ENCODE results near the gene PRPF19. TPM values are rescaled to one million over a fixed set of nuclear protein-coding genes. Genes with fewer than 3 reads are reported as not detected.
A peak's percentile ranks its signal among the peaks of the same experiment; 100 is the strongest.

PRPF19 gene
- total and polyA plus RNA-seq, 2 of the 4 experiments (the other 2 are of a cell fraction): 29.8 to 50.4 TPM

GRCh38 chr11:60855726-60856633, 50.4 kb downstream of the PRPF19 start, which contains the start of gene PTGDR2:
TSS of gene PTGDR2 (minus strand) at chr11:60855950. CDS start at chr11:60853722, 2,228 bp downstream.
- Histone ChIP-seq H3K4me2 (ENCODE audit: low read depth, low read length) (no peak within 1 kb of the TSS), H2BK120ac (ENCODE audit: low read depth, low read length) (no peak within 1 kb of the TSS), H3K27ac (ENCODE audit: insufficient read depth, low read length) (no peak within 1 kb of the TSS), H3K9me3 (ENCODE audit: control insufficient read depth, insufficient read depth, low read length) (no peaks in the 10 kb centered on the region), H4K91ac (ENCODE audit: insufficient read depth, low read depth, low read length) (no peak within 1 kb of the TSS), H3K9me1 (ENCODE audit: insufficient read depth, low read length) (peaks cover 2% of the 10 kb centered on the region; the same call in 1 of the 2 replicates), H3K14ac (replicated peaks; ENCODE audit: low read depth, low read length) (peak within 1 kb of the TSS; percentile 10; the same call in 1 of the 2 replicates), H3K79me1 (ENCODE audit: low read depth in 1 of 2, low read length in 2 of 2) (no peaks in the 10 kb centered on the region), H3K9ac (ENCODE audit: low read depth, low read length) (no peak within 1 kb of the TSS), H2BK5ac (ENCODE audit: low read depth, low read length, poor library complexity, severe bottlenecking) (no peak within 1 kb of the TSS), H3K4ac (ENCODE audit: low read depth, low read length) (no peak within 1 kb of the TSS), H3K36me3 (ENCODE audit: control insufficient read depth, insufficient read depth, low read length) (peaks cover 8% of the 10 kb centered on the region), H2AK5ac (ENCODE audit: low read depth, low read length) (no peak within 1 kb of the TSS), H3K4me3 (ENCODE audit: insufficient read depth, low read depth, low read length) (no peak within 1 kb of the TSS), H3K56ac (ENCODE audit: extremely low read depth, insufficient read depth, low read length) (no peak within 1 kb of the TSS), H4K8ac (ENCODE audit: low read depth in 2 of 2, low read length in 2 of 2) (no peak within 1 kb of the TSS), H4K5ac (ENCODE audit: low read depth, low read length) (no peak within 1 kb of the TSS), H2BK20ac (ENCODE audit: low read depth, low read length) (no peak within 1 kb of the TSS), H3K18ac (ENCODE audit: low read depth, low read length) (no peak within 1 kb of the TSS), H2BK15ac (ENCODE audit: low read depth, low read length) (no peak within 1 kb of the TSS; the same call in 2 of the 3 replicates), H2AFZ (replicated peaks; ENCODE audit: low read length, poor library complexity) (peak within 1 kb of the TSS; percentile 62), H3K4me1 (ENCODE audit: control insufficient read depth, insufficient read depth, low read length) (peaks cover 7% of the 10 kb centered on the region), H2AK9ac (replicated peaks; ENCODE audit: low read depth, low read length, poor library complexity) (no peak within 1 kb of the TSS), H3K27me3 (ENCODE audit: control insufficient read depth, insufficient read depth, low read length) (no peaks in the 10 kb centered on the region), H4K20me1 (ENCODE audit: insufficient read depth, low read length) (no peaks in the 10 kb centered on the region), H3K23ac (ENCODE audit: low read depth, low read length) (peak within 1 kb of the TSS; percentile 67; the same call in 1 of the 2 replicates)
- POLR2A ChIA-PET (ENCODE audit: unreplicated experiment): no interaction called here
- BruUV-seq (replicated peaks): no TSS peak
- CTCF ChIA-PET: interaction anchor here (0.6 to 1.4 kb wide), 3 partner anchors 12 to 32 kb away, joined by 3 to 4 read pairs (median 4); no protein-coding TSS in a partner anchor
- DNase-seq (no peak), ATAC-seq (ENCODE audit: low read depth) (peak; percentile 38)
- intact Hi-C loops (cut with micrococcal nuclease): no loop called here
- 40% methylated on average over 1 of the region's 14 CpGs; no CpG with 5 or more reads in 1 of the 2 experiments for WGBS, 2 experiments (ENCODE audit: extremely low coverage in 2 of 2, insufficient read length in 1 of 2)
- in situ Hi-C loops (cut with MboI; ENCODE audit: low sequenced_read_pairs): no loop called here
- TF ChIP-seq BHLHE40 (IDR thresholded peaks at IDR 0.05; ENCODE audit: low read depth, low read length): no peak
- no peak for TF ChIP-seq NFE2L2 (IDR thresholded peaks at IDR 0.05; ENCODE audit: low read depth, low read length)
- TF ChIP-seq USF2 (IDR thresholded peaks at IDR 0.05; ENCODE audit: low read depth, low read length): no peak
- no peak for TF ChIP-seq CHD1 (IDR thresholded peaks at IDR 0.05; ENCODE audit: low read depth, low read length)
- TF ChIP-seq POLR2A (IDR thresholded peaks at IDR 0.05; ENCODE audit: low read depth, low read length): no peak
- TF ChIP-seq, protein P1, sequence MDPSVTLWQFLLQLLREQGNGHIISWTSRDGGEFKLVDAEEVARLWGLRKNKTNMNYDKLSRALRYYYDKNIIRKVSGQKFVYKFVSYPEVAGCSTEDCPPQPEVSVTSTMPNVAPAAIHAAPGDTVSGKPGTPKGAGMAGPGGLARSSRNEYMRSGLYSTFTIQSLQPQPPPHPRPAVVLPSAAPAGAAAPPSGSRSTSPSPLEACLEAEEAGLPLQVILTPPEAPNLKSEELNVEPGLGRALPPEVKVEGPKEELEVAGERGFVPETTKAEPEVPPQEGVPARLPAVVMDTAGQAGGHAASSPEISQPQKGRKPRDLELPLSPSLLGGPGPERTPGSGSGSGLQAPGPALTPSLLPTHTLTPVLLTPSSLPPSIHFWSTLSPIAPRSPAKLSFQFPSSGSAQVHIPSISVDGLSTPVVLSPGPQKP (IDR thresholded peaks at IDR 0.05; ENCODE audit: borderline replicate concordance, low read depth, low read length): no peak
- TF ChIP-seq CEBPB (IDR thresholded peaks at IDR 0.05; ENCODE audit: low read depth, low read length): no peak
- no peak for TF ChIP-seq RCOR1 (IDR thresholded peaks at IDR 0.05; ENCODE audit: insufficient replicate concordance, low read length)
- no peak for TF ChIP-seq RFX5 (IDR thresholded peaks at IDR 0.05; ENCODE audit: low read depth, low read length)
- dilution Hi-C loops (cut with HindIII; ENCODE audit: low sequenced_read_pairs, unreplicated experiment): no loop called here
